ENCODE results near the gene DENND4A. TPM values are rescaled to one million over a fixed set of nuclear protein-coding genes. Genes with fewer than 3 reads are reported as not detected.

DENND4A gene
- total and polyA plus RNA-seq, 5 donors = 3.9 to 27.0 (median 19.7) TPM

DNA sequence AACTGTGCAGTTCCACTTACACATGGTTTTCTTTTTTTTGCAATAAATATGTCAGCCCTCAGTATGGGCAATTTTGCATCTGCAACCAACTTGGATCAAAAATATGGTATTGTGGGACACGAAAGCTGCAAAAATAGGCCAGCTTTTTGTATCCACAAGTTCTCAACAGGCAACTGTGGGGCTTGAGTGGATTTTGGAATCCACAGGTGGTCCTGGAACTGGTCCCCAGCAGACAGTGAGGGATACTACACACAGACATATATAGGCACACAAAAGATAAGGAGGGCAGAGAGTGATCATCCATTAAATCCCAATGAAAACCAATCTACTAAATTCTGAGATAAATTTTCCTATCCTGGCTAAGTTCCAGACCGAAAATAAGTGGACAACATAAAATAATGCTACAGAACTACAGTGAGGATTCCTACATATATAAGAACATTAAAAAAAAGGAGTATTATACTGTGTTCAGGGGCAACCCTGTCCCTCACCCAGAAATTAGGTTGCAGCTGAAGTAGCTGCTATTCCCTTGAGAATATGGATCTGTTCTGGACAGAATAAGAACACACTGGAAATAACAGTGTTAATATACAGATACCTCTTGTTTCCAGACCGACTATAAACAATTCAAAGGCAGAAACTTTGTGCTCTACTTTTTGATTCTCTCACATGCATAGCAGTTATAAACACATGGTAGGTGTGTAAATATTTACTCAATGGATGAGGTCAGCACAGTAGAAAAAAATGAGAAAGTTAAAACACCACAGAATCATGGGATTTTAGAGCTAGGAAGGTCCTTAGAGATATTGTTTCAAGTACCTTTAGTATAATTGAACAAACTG lies 25.4 kb downstream of the DENND4A start:
- H3K9me3 ChIP-seq (ENCODE audit: control insufficient read depth, low read length) = no peaks in the 10 kb centered on the region
- H3K27ac ChIP-seq (ENCODE audit: low read length) = no peak overlapping the region
- WGBS = 68% methylated on average over 3 of the region's 3 CpGs
- H3K27me3 ChIP-seq (ENCODE audit: control insufficient read depth, insufficient read depth) = no peaks in the 10 kb centered on the region
- H3K4me1 ChIP-seq (ENCODE audit: control insufficient read depth, insufficient read depth, low read length) = peaks cover 7% of the 10 kb centered on the region
- intact Hi-C loops (cut with DNase I) = no loop called here
- ATAC-seq (no peak), DNase-seq (no peak)
- no peak overlapping the region for H3K4me3 ChIP-seq (ENCODE audit: low read length)

DNA sequence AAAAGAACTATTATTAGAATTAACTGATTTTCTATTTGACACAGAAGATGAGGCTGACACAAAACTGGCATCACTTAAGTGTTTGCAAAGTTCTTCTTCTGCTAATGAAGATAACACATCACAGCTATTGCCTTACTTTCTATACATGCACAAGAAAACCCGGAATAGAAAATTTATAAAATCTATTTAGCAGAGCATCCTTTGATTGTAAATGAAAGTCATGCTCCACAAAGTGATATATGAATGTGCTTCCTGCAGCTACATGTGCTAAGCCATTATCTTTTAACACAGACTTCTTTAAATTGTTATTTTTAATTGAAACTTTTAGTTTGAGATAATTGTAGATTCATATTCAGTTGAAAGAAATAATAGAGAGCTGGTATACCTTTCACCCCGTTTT lies 27.0 kb downstream of the DENND4A start:
- peaks cover 7% of the 10 kb centered on the region for H3K4me1 ChIP-seq (ENCODE audit: control insufficient read depth, insufficient read depth, low read length)

DNA sequence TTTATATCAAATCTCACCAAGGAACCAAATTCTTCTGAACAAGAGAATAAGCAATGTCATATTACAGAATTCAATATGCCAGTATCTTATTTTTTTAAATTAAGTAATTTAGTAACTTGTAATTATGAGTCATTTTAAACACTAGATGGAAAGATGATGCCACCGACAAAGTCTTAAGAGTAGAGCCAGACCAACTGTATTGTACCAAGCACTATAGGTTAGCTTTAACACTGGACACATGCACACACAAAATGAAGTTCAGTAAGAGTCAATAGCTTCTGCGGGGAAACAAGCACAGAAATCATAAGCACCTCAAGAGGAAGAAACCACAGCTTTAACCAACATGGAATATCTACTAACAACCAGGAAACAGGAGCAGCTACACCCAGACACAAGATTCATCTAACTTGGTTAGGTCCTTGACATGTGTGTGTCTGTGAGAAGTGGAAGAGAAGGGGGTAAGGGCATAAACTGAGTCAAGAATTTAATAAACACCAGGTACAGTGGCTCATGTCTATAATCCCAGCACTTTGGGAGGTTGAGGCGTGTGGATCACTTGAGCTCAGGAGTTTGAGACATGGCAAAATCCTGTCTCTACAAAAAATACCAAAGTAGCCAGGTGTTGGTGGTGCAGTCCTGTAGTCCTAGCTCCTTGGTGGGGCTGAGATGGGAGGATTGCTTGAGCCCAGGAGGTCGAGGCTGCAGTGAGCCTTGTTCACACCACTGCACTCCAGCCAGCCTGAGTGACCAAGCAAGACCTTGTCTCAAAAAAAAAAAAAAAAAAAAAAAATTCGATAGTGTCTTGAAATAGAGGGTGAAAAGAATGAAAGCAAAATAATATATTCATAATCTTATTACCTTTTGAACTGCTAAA lies 28.9 kb downstream of the DENND4A start:
- no peaks in the 10 kb centered on the region for H3K9me3 ChIP-seq (ENCODE audit: control insufficient read depth, low read length)
- DNase-seq (no peak), ATAC-seq (no peak)
- peaks cover 7% of the 10 kb centered on the region for H3K4me1 ChIP-seq (ENCODE audit: control insufficient read depth, insufficient read depth, low read length)
- H3K27me3 ChIP-seq (ENCODE audit: control insufficient read depth, insufficient read depth) = no peaks in the 10 kb centered on the region
- H3K27ac ChIP-seq (ENCODE audit: low read length) = no peak overlapping the region
- 80% methylated on average over 5 of the region's 5 CpGs for WGBS
- no peak overlapping the region for H3K4me3 ChIP-seq (ENCODE audit: low read length)
- intact Hi-C loops (cut with DNase I) = no loop called here

More for the DNA sequence above, 27.0 kb downstream of the DENND4A start:
- ATAC-seq = no peak
- DNase-seq = no peak
- H3K9me3 ChIP-seq (ENCODE audit: control insufficient read depth, low read length) = no peaks in the 10 kb centered on the region
- no peaks in the 10 kb centered on the region for H3K27me3 ChIP-seq (ENCODE audit: control insufficient read depth, insufficient read depth)
- H3K4me3 ChIP-seq (ENCODE audit: low read length) = no peak overlapping the region
- intact Hi-C loops (cut with DNase I) = no loop called here
- 75% methylated on average over 2 of the region's 2 CpGs for WGBS
- H3K27ac ChIP-seq (ENCODE audit: low read length) = no peak overlapping the region

DNA sequence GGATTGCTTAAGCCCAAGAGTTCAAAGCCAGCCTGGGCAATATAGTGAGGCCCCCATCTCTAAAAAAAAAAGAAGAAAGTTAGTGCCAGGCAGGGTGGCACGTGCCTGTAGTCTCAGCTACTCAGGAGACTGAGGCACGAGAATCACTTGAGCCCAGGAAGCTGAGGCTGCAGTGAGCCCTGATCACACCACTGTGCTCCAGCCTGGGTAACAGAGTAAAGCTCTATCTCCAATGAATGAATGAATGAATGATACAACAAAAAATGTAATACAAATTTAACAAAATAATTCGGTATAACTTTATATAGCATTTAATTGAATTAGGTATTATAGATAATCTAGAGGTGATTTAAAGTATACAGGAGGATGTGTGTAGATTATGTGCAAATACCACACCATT lies 29.7 kb downstream of the DENND4A start:
- Histone ChIP-seq H3K27ac (ENCODE audit: low read length) (no peak overlapping the region), H3K4me1 (ENCODE audit: control insufficient read depth, insufficient read depth, low read length) (peaks cover 5% of the 10 kb centered on the region), H3K9me3 (ENCODE audit: control insufficient read depth, low read length) (no peaks in the 10 kb centered on the region), H3K4me3 (ENCODE audit: low read length) (no peak overlapping the region), H3K27me3 (ENCODE audit: control insufficient read depth, insufficient read depth) (no peaks in the 10 kb centered on the region)
- DNase-seq = no peak
- intact Hi-C loops (cut with DNase I) = no loop called here
- no peak for ATAC-seq
- WGBS = 92% methylated on average over 3 of the region's 3 CpGs

DNA sequence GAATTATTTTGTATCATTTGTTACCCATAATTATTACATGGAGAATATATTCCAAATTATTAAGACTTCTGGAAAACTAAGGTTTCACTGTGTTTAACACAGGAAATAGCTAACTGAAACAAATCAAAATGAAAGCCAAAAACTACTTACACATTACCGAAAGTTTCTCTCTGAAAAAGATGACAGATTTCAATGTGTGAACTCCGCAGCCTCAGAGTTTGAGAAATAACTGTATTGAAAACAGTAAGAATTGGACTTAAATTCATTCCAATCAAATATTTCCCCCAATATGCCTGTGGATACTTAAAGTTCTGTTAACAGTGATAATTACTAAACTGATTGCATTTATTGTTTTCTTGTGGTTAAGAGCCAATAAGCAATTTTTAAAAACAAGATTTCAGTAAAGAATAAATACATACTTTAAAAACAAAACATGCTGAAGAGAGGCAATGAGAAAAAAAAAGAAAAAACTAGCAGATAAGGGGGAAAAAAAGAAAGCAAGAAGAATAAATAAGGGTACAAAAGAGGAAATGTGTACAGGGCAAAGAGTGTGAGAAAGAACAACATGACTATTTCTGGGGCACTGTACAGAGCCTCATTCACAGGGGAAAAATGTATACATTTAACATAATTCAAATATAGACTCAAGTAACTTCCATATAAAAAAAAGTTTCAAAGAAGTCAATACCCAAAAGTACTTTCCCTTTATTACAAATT lies 30.7 kb downstream of the DENND4A start:
- Histone ChIP-seq H3K9me3 (ENCODE audit: control insufficient read depth, low read length) (no peaks in the 10 kb centered on the region), H3K4me3 (ENCODE audit: low read length) (no peak overlapping the region), H3K27me3 (ENCODE audit: control insufficient read depth, insufficient read depth) (no peaks in the 10 kb centered on the region), H3K4me1 (ENCODE audit: control insufficient read depth, insufficient read depth, low read length) (peaks cover 2% of the 10 kb centered on the region), H3K27ac (ENCODE audit: low read length) (no peak overlapping the region)
- ATAC-seq (no peak), DNase-seq (no peak)
- intact Hi-C loops (cut with DNase I) = no loop called here
- WGBS = 86% methylated on average over 2 of the region's 2 CpGs

DNA sequence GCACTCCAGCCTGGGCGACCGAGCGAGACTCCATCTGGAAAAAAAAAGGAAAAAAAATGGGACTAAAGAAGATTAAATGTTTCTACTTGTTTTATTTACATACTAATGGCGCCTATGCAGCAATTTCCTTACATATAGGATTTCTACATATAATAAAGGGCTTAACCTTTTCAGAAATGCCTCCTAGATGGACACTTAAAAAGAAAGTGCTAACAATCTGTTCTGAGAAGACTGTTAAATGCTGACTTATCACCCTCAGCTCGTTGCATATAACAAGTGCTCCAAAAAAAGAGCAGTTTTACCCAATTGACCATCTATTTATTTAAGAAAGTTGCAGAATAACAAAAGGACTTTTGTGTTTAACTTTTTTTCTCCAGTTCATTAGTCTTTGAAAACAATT lies 32.7 kb downstream of the DENND4A start:
- no peaks in the 10 kb centered on the region for H3K9me3 ChIP-seq (ENCODE audit: control insufficient read depth, low read length)
- intact Hi-C loops (cut with DNase I) = no loop called here
- no peak for ATAC-seq
- no peak for DNase-seq
- H3K27me3 ChIP-seq (ENCODE audit: control insufficient read depth, insufficient read depth) = no peaks in the 10 kb centered on the region
- H3K27ac ChIP-seq (ENCODE audit: low read length) = no peak overlapping the region
- H3K4me3 ChIP-seq (ENCODE audit: low read length) = no peak overlapping the region
- H3K4me1 ChIP-seq (ENCODE audit: control insufficient read depth, insufficient read depth, low read length) = peaks cover 1% of the 10 kb centered on the region
- 92% methylated on average over 5 of the region's 5 CpGs for WGBS

DNA sequence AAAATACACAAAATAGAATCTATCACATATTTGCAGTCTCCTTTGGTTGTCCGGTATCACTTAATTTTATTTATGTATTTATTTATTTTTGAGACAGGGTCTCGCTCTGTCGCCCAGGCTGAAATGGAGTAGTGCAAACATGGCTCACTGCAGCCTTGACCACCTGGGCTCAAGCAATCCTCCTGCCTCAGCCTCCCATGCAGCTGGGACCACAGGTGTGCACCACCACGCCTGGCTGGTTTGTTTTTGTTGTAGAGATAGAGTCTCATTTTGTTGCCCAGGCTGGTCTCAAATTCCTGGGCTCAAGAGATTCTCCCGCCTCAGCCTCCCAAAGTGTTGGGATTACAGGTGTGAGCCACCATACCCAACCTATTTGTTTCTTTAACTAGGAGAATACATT lies 33.9 kb downstream of the DENND4A start:
- WGBS = 99% methylated on average over 5 of the region's 5 CpGs
- ATAC-seq (no peak), DNase-seq (no peak)
- Histone ChIP-seq H3K27ac (ENCODE audit: low read length) (no peak overlapping the region), H3K27me3 (ENCODE audit: control insufficient read depth, insufficient read depth) (no peaks in the 10 kb centered on the region), H3K9me3 (ENCODE audit: control insufficient read depth, low read length) (no peaks in the 10 kb centered on the region), H3K4me1 (ENCODE audit: control insufficient read depth, insufficient read depth, low read length) (peaks cover 1% of the 10 kb centered on the region), H3K4me3 (ENCODE audit: low read length) (no peak overlapping the region)
- intact Hi-C loops (cut with DNase I) = no loop called here

DNA sequence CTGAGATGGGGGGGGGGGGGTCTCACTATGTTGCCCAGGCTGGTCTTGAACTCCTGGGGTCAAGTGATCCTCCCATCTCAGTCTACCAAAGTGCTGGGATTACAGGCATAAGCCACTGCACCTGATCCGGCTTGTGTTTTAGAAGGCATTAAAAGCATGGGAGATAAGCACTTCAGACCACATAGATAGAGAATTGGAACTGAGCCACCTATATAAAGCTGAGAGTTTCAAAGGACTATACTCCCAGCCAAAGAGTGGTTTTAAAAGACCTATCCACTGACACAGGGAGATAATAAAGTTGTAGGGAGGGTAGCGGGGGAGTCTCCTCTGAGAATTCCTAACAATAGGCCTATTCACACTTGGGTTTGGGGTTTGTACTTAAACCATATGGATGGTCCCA lies 34.8 kb downstream of the DENND4A start:
- H3K27me3 ChIP-seq (ENCODE audit: control insufficient read depth, insufficient read depth) = no peaks in the 10 kb centered on the region
- ATAC-seq (no peak), DNase-seq (no peak)
- H3K4me1 ChIP-seq (ENCODE audit: control insufficient read depth, insufficient read depth, low read length) = no peaks in the 10 kb centered on the region
- WGBS = 82% methylated on average over 2 of the region's 2 CpGs
- no peak overlapping the region for H3K27ac ChIP-seq (ENCODE audit: low read length)
- no peak overlapping the region for H3K4me3 ChIP-seq (ENCODE audit: low read length)
- no peaks in the 10 kb centered on the region for H3K9me3 ChIP-seq (ENCODE audit: control insufficient read depth, low read length)
- intact Hi-C loops (cut with DNase I) = no loop called here

DNA sequence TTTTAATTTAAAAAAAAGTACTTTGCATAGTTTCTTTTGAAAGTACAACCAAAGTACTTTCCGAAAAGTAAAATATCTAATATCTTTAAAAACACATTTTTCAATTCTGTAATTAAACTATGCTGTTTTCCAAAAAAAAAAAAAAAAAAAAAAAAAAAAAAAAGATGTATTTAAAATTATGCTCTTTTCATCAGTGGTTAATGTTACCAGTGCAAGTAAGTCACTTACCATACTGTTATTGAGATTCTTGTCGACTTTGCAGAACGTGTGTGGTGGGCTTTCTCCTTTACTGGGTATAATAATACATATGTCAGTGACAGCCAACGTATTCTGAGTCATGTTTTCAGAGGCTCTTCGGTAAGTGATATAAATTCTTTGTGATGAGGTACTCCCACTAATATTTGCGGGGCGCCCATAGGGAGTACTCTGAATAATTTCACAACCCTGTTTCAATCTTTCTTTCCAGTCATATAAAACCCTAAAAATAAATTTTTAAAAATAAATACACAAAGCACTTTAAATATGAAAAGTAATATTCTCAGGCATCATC lies 39.9 kb downstream of the DENND4A start:
- no peak overlapping the region for H3K4me3 ChIP-seq (ENCODE audit: low read length)
- no peaks in the 10 kb centered on the region for H3K9me3 ChIP-seq (ENCODE audit: control insufficient read depth, low read length)
- H3K4me1 ChIP-seq (ENCODE audit: control insufficient read depth, insufficient read depth, low read length) = no peaks in the 10 kb centered on the region
- H3K27me3 ChIP-seq (ENCODE audit: control insufficient read depth, insufficient read depth) = no peaks in the 10 kb centered on the region
- intact Hi-C loops (cut with DNase I) = no loop called here
- DNase-seq = no peak
- no peak overlapping the region for H3K27ac ChIP-seq (ENCODE audit: low read length)
- ATAC-seq = no peak
- WGBS = 75% methylated on average over 7 of the region's 7 CpGs

DNA sequence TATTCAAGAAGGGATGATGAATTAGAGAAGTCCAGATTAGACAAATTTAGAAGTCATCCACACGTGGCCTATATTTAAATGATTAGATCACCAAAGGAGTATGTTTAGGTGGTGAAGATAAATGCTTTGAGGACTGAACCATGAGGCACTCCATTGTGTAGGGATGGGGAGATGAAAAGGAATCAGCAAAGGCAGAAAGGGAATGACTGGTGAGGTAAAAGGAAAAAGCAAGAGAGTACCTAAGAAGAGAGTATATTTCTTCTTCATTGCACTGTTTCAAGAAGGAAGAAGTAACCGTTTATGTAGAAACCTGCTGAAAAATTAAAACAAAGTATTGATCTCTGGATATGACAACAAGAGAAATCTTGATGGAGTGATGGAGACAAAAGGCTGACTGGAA lies 40.7 kb downstream of the DENND4A start:
- ATAC-seq = no peak

DNA sequence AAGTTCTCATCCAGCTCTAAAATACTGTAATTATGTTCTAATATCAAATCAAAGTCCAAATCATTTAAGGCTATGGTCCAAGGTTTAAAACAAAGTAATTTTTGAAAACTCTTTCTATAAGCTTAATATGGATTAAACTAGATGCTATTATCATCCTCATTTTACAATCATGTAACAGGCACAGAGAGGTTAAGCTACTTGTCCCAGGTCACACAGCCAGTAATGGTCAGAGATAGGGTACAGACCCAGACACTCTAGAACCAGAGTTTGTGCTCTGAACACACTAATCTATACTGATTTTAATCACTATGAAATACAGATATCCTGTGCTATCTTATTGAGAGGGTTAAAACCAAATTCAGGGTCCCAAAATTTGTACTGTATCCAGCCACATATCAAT lies 44.8 kb downstream of the DENND4A start:
- Histone ChIP-seq H3K27ac (ENCODE audit: low read length) (no peak overlapping the region), H3K27me3 (ENCODE audit: control insufficient read depth, insufficient read depth) (no peaks in the 10 kb centered on the region), H3K4me1 (ENCODE audit: control insufficient read depth, insufficient read depth, low read length) (no peaks in the 10 kb centered on the region), H3K9me3 (ENCODE audit: control insufficient read depth, low read length) (no peaks in the 10 kb centered on the region), H3K4me3 (ENCODE audit: low read length) (no peak overlapping the region)
- intact Hi-C loops (cut with DNase I) = no loop called here
- ATAC-seq (no peak), DNase-seq (no peak)

More for the DNA sequence above, 40.7 kb downstream of the DENND4A start:
- H3K4me3 ChIP-seq (ENCODE audit: low read length) = no peak overlapping the region
- H3K4me1 ChIP-seq (ENCODE audit: control insufficient read depth, insufficient read depth, low read length) = no peaks in the 10 kb centered on the region
- intact Hi-C loops (cut with DNase I) = no loop called here
- no peaks in the 10 kb centered on the region for H3K9me3 ChIP-seq (ENCODE audit: control insufficient read depth, low read length)
- no peak for DNase-seq
- H3K27ac ChIP-seq (ENCODE audit: low read length) = no peak overlapping the region
- H3K27me3 ChIP-seq (ENCODE audit: control insufficient read depth, insufficient read depth) = no peaks in the 10 kb centered on the region
- 68% methylated on average over 2 of the region's 2 CpGs for WGBS
